Heart right ventricle (tissue), 16 donors: ENCODE data around the gene SLC22A17. TPM values are rescaled to one million over a fixed set of nuclear protein-coding genes. Genes with fewer than 3 reads are reported as not detected.

ENCODE experiments used
- ATAC-seq, 8 donors: fragments of 200-7000 bp; cut with Tn5 transposase; one replicate each; pipeline ENCODE4 v1.9.1; 2020; ENCODE audit warnings: mild to moderate bottlenecking in 8 of 8, moderate library complexity in 8 of 8, moderate number of reproducible peaks in 1 of 8
- DNase-seq, 2 donors: peaks; one replicate each; pipeline ENCODE4 v3.0.0-alpha.2; 2020
- H3K27ac ChIP-seq, 10 donors: fragments of 200-600 bp; sonication (generic) in 2 of 10; one replicate each; pipeline versions ENCODE4 v1.5.0 to v1.8.0; 2020 to 2022; ENCODE audit warnings: mild to moderate bottlenecking in 3 of 10
- H3K27me3 ChIP-seq, 7 donors: fragments of 200-600 bp; one replicate each; pipeline ENCODE4 v1.8.0; 2021 to 2022; ENCODE audit warnings: mild to moderate bottlenecking in 2 of 7
- H3K36me3 ChIP-seq, 9 donors: fragments of 200-600 bp; sonication (generic) in 1 of 9; one replicate each; pipeline versions ENCODE4 v1.5.0 to v1.8.0; 2020 to 2022; ENCODE audit warnings: mild to moderate bottlenecking in 2 of 9
- H3K4me1 ChIP-seq, 9 donors: fragments of 200-600 bp; sonication (generic) in 1 of 9; one replicate each; pipeline versions ENCODE4 v1.5.0 to v1.8.0; 2020 to 2022; ENCODE audit warnings: mild to moderate bottlenecking in 4 of 9
- H3K4me3 ChIP-seq, 10 donors: fragments of 200-600 bp; sonication (generic) in 2 of 10; one replicate each; pipeline versions ENCODE4 v1.5.0 to v1.8.0; 2020 to 2022; ENCODE audit warnings: mild to moderate bottlenecking in 7 of 10, moderate library complexity in 2 of 10
- H3K9me3 ChIP-seq, 11 donors: fragments of 200-600 bp in 10 of 11; sonication (generic) in 2 of 11; one replicate each; pipeline versions ENCODE4 v1.5.0 to v1.8.0; 2013 to 2022; ENCODE audit warnings: mild to moderate bottlenecking in 2 of 11, control low read depth in 1 of 11, moderate library complexity in 1 of 11
- WGBS, 2 donors: extraction: QIAGEN DNeasy Blood & Tissue Kit; methylation state at CpG; one replicate each; pipeline ENCODE4 v1.1.7; 2013; ENCODE audit warnings: inconsistent platforms in 1 of 2; 5-methylcytosine and 5-hydroxymethylcytosine counted together
- intact Hi-C, 10 donors: fragments of 100-400 bp; cut with DNase I; formaldehyde crosslinking; loops; one replicate each; pipeline versions ENCODE4 v1.11.1 to v1.14.2; 2022
- polyA plus RNA-seq, 2 donors: library from polyadenylated mRNA; stranded (reverse); fragments of 200-250 nt; gene quantifications; one replicate each; pipeline ENCODE4 v1.2.3, GENCODE V29; 2013
- total RNA-seq, 10 donors: library from RNA; stranded (reverse); fragmentation: NEBNext Ultra II Directional in 3 of 10; extraction: Animal tissue kit (Norgen Biotek cat#: 25700) in 3 of 10; gene quantifications; one replicate each; pipeline versions ENCODE4 v1.2.1 to v1.2.4, GENCODE V29; 2021 to 2023
- TF ChIP-seq, protein P1 (sequence below), 9 donors: fragments of 200-600 bp; sonication (generic) in 2 of 9; IDR thresholded peaks; one replicate each; pipeline versions ENCODE4 v1.5.0 to v1.8.0; 2021 to 2022; ENCODE audit warnings: antibody characterized with exemption in 9 of 9, mild to moderate bottlenecking in 5 of 9, moderate library complexity in 1 of 9
- donor health status: Arrhythmogenic right ventricular cardiomyopathy.
- donor health status: ischemic (EF 13 %, LVEDD 7.1; RV severe dilation, severe dysfunction).
- donor health status: healthy with polysubstance abuse.
- donor health status: DM: no; HTN: yes; CAD: no.
- donor health status: DM: no; HTN: no; CAD: no.
- donor health status: ischemic (EF 25% LVEDD 6.9; RV normal size, moderate dysfunction).
- donor health status: ischemic (EF 25% LVEDD 5.7; RV mildly dilated, moderate dysfunction).
- donor health status: healthy.
- donor health status: DM: yes; HTN: yes; CAD: no.
- donor health status: Ischemic cardiomyopathy.
- donor health status: ischemic (EF 35%, LVEDD 5.7; RV mildly dilated, moderate dysfunction).
- donor health status: nonischemic (EF 11% LVEDD 7.7; RV severe dilation, severe dysfunction).
- donor health status: DM: yes; HTN: yes; CAD: no.
- donor health status: PGD.
- donor health status: ischemic (EF 29% LVEDD 5.4; RV normal size, mild dysfunction).
- donor health status: nonischemic (EF 23%, LVEDD 6.1; RV moderate dilation, normal function).

The SLC22A17 gene
- total and polyA plus RNA-seq, 12 donors = 4.8 to 18.9 (median 9.8) TPM

DNA sequence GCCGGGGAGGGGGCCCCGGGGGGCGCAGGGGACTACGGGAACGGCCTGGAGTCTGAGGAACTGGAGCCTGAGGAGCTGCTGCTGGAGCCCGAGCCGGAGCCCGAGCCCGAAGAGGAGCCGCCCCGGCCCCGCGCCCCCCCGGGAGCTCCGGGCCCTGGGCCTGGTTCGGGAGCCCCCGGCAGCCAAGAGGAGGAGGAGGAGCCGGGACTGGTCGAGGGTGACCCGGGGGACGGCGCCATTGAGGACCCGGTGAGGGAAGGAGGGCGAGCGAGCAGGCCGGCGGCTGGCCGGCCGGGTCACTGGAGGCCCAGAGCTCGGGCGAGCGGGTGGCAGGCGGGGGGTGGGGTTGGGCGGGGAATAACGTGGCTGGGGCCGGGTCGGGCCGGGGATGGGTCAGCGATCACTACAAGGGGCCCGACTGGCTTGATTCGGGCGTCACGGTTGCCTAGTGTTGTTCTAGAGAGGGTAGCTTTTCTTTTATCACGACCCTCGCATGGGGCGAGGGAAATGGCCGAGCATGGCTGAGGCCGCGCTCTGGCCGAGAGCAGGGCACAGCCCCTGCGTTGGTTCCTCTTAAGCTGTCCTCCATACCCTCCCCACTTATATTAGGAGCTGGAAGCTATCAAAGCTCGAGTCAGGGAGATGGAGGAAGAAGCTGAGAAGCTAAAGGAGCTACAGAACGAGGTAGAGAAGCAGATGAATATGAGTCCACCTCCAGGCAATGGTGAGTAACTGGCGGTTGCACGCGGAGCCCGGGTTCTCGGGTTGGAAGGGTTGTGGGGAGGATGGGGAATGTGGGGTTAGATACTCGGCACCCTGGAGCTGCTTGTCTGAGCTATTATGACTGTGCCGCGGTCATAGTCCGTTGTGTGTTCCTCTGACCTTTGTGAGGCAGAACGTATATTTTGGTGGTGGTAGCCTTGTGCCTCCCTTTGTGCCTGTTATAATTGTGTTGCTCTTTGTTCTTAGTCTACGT lies 30.8 kb downstream of the SLC22A17 start:
- no peaks in the 10 kb centered on the region for H3K27me3 ChIP-seq
- H3K36me3 ChIP-seq = peaks cover 0 to 45% (median 24%) of the 10 kb centered on the region in 9 donors
- H3K4me3 ChIP-seq = peak overlapping the region; percentile 80 to 96 (median 90)
- H3K4me1 ChIP-seq = peaks cover 6 to 25% (median 21%) of the 10 kb centered on the region in 9 donors
- TF ChIP-seq, protein P1, sequence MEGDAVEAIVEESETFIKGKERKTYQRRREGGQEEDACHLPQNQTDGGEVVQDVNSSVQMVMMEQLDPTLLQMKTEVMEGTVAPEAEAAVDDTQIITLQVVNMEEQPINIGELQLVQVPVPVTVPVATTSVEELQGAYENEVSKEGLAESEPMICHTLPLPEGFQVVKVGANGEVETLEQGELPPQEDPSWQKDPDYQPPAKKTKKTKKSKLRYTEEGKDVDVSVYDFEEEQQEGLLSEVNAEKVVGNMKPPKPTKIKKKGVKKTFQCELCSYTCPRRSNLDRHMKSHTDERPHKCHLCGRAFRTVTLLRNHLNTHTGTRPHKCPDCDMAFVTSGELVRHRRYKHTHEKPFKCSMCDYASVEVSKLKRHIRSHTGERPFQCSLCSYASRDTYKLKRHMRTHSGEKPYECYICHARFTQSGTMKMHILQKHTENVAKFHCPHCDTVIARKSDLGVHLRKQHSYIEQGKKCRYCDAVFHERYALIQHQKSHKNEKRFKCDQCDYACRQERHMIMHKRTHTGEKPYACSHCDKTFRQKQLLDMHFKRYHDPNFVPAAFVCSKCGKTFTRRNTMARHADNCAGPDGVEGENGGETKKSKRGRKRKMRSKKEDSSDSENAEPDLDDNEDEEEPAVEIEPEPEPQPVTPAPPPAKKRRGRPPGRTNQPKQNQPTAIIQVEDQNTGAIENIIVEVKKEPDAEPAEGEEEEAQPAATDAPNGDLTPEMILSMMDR (IDR thresholded peaks at IDR 0.05) = no peak
- intact Hi-C loops = loop anchor here in 9 of 10 donors (1.0 to 10.0 kb wide), 10 partner anchors 15 to 243 kb away; partner anchors contain the start of genes NGDN (in 7 of the 9), THTPA (in 4 of the 9), AP1G2 (in 2 of the 9) and BCL2L2 (in 2 of the 9)
- ATAC-seq = peak in 5 of 8 donors; percentile 3 to 31 (median 4)
- peak in 1 of 2 donors; percentile 44 for DNase-seq
- H3K9me3 ChIP-seq = no peaks in the 10 kb centered on the region
- H3K27ac ChIP-seq = peak overlapping the region; percentile 91 to 99 (median 96)
- 1% methylated on average over 48 to 64 of the region's 64 CpGs for whole genome bisulfite sequencing, 2 donors

DNA sequence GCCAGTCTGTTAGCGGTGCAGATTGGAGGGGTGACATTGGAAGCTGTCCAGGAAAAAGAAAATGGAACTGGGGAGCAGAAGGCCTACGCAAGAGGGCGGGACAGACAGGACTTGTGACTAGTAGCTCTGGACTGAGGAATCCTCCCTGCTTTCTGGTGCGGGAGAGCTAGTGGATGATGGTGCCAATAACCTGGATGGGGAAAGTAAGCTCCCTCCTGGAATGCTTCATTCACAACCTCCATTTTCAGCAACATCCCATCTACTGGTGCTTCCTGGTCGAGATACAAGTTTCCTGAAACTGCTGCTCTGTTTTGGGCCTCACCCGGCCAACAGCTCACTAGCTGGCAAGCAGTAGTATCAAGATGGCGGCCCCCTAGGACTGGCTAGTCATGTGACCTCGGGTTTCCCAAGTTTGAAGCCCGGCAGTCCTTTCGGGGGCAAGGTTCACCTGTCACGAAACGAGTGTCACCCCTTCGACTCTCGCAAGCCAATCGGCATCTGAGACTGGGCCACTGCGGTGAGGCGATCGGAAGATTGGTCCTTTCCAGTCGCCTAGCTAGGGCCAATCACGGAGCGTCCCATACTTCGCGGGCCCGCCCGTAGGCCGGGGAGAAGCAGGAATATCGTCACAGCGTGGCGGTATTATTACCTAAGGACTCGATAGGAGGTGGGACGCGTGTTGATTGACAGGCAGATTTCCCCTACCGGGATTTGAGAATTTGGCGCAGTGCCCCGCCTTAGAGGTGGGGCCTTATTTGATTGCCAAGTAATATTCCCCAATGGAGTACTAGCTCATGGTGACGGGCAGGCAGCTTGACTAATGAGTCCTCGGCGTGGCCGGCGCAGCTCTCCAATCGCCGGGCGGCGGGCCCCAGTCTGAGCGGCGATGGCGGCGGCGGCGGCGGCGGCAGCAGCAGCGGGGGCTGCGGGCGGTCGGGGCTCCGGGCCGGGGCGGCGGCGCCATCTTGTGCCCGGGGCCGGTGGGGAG lies 31.8 kb downstream of the SLC22A17 start, which contains the start of gene PABPN1:
Gene PABPN1, plus strand, starts transcription at position 874 of the 988 bp plus-strand sequence. Its CDS starts 13 bp downstream, at position 887.
- TF ChIP-seq, protein P1 (IDR thresholded peaks at IDR 0.05) = no peak
- peak within 1 kb of the TSS; percentile 91 to 99 (median 96) for H3K27ac ChIP-seq
- WGBS, 2 donors = 5% methylated on average over 42 to 63 of the region's 63 CpGs
- H3K4me3 ChIP-seq = peak within 1 kb of the TSS; percentile 80 to 96 (median 90)
- no peaks in the 10 kb centered on the region for H3K9me3 ChIP-seq
- peaks cover 6 to 25% (median 21%) of the 10 kb centered on the region in 9 donors for H3K4me1 ChIP-seq
- intact Hi-C loops = loop anchor here in 9 of 10 donors (1.0 to 10.0 kb wide), 10 partner anchors 14 to 244 kb away; partner anchors contain the start of genes NGDN (in 7 of the 9), THTPA (in 4 of the 9), AP1G2 (in 2 of the 9) and BCL2L2 (in 2 of the 9)
- ATAC-seq = peak; percentile 94 to 98 (median 96)
- peaks cover 0 to 44% (median 24%) of the 10 kb centered on the region in 9 donors for H3K36me3 ChIP-seq
- peak; percentile 97 to 99 for DNase-seq
- no peaks in the 10 kb centered on the region for H3K27me3 ChIP-seq

DNA sequence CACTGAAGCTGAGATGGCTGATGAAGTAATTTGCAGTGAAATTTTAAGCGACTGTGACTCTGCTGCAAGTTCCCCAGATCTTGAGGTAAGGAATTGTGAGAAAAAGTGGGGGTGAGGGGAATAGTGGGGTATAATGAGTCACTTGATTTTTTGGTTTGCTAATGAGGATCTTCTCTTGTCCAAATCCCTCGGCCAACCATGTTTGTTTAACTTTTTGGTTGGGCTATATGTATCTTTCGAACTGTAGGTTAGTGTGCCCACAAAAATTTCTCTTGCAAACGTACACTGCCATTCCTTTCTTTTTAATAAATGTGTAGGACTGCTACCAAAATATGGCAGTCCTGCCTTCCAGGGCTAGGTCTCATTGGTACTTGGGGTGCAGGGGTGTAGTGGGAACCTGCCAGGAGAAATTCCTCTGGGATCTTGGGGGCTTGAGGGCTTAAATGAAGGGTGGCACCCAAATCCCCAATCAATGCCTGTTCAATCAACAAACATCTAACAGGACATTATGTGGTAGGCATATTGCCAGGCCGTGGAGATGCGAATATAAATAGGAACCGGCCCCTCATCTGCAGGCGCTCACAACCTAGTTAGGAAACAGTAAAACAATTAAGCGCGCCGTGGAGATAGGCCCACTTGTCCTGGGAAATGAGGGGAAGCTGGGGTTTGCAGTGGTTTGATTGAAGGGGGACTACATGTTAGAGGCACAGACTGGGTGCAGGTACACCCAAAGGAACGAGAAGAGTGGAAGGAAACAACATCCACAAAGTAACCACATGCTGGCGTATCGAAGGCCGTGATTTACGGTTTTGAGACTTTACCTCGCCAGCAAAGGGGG lies 32.7 kb downstream of the SLC22A17 start:
- peaks cover 6 to 25% (median 21%) of the 10 kb centered on the region in 9 donors for H3K4me1 ChIP-seq
- H3K9me3 ChIP-seq = no peaks in the 10 kb centered on the region
- peak overlapping the region in 9 of 10 donors; percentile 19 to 96 (median 54) for H3K4me3 ChIP-seq
- TF ChIP-seq, protein P1 (IDR thresholded peaks at IDR 0.05) = no peak
- DNase-seq (no peak), ATAC-seq (no peak)
- intact Hi-C loops = loop anchor here in 9 of 10 donors (2.0 to 10.0 kb wide), 8 partner anchors 13 to 245 kb away; partner anchors contain the start of genes NGDN (in 6 of the 9), THTPA (in 4 of the 9), AP1G2 (in 2 of the 9) and BCL2L2 (in 2 of the 9)
- H3K27me3 ChIP-seq = no peaks in the 10 kb centered on the region
- H3K27ac ChIP-seq = peak overlapping the region; percentile 58 to 95 (median 88)
- peaks cover 0 to 42% (median 20%) of the 10 kb centered on the region in 9 donors for H3K36me3 ChIP-seq
- WGBS, 2 donors = 89 to 93% methylated on average over 17 of the region's 17 CpGs
